UCSD-AML1 (cell line): ENCODE results near the gene STRIT1.
"Not testable (repeated sequence)": the region's sequence is repeated elsewhere in the genome, so short reads cannot be mapped to it uniquely, and the experiment has no call there.

ENCODE experiments used
- DNase-seq: peaks from one replicate; lab custom pipeline; 2025; ENCODE audit not compliant: unreplicated experiment; lab: John Stamatoyannopoulos, UW

STRIT1 gene

DNA sequence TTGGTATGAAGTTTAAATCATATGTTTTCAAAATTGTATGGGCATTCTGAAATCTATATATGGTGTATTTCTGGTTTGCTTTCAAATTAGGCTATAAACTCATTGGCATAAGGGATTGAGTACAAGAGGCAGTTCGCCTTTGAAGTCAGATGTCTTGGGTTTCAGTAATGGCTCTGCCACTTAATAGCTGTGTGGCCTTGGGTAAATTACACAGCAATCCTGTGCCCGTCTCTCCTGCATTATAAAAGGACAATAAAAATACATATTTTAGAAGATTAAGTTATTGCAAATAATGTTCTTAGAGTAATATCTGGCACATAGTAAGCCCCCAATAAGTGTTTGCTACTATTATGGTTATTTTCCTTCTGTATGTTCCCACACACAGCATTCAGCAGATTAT is 20.4 kb upstream of the STRIT1 start:
- no peak for DNase-seq

DNA sequence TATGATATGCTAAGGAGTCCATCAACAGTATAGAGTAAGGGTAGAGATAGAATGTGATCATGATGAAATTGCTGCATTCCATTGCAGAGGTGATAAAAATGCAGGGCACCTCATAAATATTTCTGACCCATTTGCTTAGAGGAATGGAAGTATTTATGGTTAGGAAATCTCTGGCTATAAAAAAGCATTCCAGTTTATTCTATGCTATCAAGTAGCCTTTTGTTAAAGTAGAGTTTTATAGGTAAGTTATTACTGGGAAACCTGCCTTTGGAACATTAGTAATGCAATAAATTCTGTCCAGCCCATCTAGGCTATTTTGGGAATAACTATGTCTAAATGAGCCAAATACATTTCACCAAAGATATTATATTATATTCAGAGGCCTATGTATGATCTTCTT is 19.8 kb upstream of the STRIT1 start:
- DNase-seq = no peak

DNA sequence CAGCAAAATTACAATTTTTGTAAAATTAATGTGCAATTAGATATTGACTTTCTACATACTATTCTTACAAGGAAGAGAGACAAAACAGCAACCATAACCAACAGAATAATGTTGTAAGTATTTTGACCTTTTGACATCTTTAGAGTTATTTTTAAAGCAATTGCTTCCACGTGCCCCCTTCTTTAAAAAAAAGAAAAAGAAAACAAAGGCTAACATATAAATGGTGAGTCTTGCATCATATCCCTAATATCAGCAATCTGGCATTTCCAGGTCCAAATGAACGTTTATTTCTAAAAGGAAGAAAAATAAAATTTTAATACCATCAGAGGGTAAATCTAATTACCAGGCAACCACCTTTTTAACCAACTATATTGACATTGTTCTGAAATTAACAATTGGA is 19.3 kb upstream of the STRIT1 start:
- no peak for DNase-seq

DNA sequence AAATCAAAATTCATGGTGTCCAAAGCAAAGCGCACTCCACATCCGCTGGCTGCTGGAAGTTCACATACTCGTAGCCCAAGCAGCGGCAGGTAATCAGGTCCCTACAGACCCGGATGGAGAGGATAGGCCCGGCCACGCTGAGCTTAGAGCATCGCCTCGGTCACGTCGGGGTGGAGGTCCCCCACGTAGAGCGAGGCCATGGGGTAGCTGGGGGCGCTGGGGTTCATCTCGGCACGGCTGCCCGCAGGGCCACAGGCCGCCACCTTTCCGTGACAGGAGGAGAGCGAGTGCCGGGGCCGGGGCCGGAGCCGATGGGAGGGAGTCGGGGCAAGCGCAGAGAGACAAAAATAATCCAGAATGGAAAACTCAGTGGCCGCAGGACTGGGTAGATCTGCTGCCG is 16.1 kb upstream of the STRIT1 start:
- DNase-seq = no peak

DNA sequence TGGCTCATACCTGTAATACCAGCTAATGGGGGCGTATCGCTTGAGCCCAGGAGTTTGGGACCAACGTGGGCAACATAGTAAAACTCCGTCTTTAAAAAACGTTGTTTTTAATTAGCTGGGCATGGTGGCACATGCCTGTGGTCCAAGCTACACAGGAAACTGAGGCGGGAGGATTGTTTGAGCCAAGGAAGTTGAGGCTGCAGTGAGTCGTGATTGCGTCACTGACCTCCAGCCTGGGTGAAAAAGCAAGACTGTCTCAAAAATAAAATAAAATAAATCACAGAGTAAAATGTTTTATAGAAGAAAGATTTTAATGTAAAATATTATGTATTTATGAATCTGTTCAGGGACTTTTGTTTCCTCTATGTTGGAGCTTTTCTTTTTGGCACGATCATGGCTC is 15.3 kb upstream of the STRIT1 start:
- DNase-seq = no peak

DNA sequence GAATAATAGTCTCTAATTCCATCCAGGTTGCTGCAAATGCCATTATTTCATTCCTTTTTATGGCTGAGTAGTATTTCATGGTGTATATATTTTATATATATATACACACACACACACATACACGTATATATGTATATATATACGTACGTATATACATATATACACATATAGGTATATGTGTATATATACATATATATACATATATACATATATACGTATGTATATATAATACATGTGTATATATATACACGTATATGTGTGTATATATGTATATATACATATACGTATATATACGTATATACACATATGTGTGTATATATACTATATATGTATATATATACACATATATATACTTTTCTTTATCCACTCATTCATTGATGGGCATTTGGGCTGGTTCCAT is 13.7 kb upstream of the STRIT1 start:
- DNase-seq = no peak

DNA sequence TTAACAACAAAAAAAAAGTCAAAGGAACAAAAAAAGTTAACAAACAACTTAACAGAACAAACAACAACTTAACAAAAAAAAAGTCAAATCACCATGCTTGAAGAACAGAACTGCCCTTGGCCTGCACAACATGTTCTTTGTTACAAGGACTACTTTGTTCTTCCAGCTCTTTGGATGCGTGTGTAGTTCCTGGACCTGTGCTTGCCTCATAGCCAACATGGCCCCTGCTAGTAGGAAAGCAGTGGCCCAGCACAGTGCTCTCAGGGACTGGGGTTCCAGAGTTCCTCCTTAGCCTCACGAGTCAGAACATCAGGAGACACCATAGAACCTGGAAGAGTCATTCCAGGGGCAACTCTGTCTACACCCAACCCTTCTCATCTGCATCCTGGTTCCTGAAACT is 10.9 kb upstream of the STRIT1 start:
- no peak for DNase-seq

DNA sequence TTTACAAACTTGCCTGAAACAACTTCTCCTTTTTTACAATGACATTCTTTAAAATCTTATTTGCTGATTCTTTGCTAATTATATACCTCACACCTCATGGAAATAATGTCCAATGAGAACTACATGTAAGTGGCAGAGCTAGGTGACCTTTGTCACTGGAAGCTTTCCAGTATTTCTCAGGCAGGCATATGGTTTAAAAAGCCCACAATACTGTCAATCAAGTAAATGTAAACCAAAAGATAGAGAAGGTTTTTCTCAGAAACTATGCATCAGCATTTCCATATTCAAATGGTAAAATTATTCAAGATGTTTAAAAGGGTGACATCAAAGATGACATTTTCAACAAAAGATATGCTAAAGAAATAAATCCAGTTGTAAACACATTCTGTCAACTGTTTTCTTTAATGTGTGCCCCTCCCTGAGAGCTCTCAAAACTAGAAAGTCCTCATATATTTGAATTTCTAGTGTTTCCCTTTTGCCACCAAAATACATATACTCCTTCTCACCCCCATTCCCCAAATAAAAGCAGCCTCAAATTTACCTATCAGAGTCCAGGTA is 10.1 kb upstream of the STRIT1 start:
- DNase-seq = no peak

DNA sequence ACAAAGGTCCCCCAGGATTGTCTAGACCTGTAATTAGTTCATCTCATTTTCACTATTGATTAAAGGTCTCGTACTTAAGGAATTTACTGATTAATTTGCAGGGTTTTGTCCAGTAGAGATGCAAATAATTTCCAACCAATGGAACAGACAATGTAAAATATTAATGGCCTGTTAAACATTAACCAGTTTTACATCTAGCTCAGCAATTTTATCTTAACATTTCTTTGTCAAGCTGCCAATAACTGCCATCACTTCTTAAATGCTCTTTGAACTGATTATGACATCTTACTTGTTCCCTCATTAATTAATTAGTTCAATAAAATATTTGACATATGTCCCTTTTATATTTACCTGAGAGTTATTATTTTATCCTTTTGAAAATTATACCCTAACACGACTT is 9.4 kb upstream of the STRIT1 start:
- no peak for DNase-seq

DNA sequence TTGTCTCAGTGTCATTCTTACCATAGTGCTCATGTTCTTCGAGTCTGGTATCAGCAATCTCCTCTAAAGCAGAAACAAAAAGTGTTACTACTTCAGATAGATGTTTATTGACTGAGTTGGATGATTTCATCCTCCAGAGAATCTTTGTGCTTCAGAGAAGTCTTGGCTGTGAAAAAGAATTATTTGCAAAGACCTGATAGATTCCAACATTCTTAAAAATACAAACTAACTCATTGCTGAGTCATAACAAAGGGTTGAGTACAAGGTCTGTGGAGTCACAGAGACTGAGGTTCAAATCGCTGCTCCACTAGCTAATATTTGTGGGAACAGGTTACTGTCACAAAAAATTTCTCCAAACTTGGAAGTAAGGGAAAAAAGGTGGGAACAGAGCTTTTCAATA is 9.0 kb upstream of the STRIT1 start:
- DNase-seq = no peak

DNA sequence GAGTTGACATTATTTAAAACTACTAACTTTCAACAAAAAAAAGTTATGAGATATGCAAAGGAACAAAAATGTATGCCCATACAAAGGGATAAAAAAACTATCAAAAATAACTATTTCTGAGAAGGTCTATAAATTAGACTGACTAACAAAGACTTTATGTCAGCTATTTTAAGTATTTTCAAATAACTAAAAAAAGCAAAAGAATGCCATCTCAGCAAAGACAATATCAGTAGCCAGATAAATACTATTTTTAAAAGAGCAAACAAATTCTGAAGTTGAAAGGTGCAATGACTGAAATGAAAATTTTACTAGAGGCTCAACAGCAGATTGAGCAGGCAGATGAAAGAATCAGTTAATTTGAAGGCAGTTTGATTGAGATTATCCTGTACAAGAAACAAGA is 3.6 kb upstream of the STRIT1 start:
- no peak for DNase-seq

DNA sequence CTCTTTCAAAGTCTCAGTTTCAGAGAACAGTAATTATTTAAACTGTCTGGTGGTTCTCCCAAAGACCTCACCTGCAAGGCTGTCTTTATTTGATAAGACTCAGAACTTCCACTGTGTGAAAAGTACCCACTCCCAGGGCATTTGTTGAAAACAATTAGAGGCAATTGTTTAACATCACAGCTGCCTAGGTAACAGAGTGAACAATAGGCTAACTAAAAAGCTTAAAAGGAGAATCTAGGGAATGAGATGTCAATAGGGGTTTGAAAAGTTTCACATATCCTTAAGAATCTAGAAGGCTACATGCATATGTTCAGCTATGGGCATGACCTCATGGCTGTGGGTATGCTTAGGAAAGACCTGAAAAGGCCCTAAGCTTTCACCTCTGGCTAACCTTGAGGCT is 2.9 kb upstream of the STRIT1 start:
- DNase-seq = no peak

DNA sequence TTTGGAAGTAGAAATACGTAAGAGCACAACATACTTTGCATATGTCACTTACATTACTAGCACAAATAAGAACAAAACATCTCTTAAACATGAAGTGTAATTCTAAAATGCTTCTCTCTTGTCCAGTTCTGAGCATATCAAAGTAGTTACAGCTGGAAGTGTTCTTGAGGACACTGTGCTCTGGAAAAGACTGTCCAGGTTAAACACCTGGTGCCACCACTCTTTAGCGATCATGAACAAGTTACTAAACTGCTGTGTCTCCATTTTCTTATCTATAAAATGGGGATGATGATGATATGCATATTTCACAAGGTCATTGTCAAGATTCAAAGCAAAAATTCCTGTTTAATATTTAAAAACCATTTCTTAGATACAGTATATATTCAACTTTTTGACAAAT is 790 bp downstream of the STRIT1 start:
- no peak for DNase-seq

DNA sequence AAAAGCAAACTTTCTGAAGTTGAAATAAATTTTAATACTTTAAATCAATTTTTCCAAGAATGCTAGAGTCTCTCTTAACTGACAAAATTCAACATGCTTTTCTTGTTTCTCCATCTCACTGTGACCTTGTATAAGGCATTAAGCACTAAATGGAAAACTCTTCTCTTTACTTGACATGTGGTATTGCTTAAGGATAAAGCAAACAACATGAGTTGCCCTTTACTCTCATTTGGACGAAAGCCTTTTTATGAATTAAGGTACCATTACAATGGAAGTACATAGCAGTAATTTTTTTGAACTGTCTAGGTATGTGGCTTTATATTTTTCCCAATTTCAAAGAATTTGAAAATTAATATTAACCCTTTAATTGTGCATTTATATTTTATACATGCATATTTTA is 1.4 kb downstream of the STRIT1 start:
- DNase-seq = no peak

DNA sequence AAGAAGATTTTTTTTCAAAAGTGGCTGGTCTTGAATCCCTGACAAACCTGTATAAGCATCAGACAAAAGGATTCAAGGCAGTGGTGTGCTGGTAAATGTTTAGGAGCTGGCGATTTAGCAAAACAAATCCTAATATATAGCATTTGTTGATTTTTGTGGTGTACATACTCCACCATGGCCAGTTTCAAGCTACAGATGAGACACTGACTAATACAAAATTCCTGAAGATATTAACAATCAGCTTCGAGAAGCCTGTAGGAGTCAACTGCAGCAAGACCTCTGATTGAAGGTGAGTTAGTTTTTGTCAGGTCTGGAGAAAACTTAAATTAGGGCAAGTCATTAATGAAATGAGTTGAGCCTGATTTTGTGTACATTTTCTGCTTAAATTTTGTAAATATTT is 6.7 kb downstream of the STRIT1 start:
- no peak for DNase-seq

DNA sequence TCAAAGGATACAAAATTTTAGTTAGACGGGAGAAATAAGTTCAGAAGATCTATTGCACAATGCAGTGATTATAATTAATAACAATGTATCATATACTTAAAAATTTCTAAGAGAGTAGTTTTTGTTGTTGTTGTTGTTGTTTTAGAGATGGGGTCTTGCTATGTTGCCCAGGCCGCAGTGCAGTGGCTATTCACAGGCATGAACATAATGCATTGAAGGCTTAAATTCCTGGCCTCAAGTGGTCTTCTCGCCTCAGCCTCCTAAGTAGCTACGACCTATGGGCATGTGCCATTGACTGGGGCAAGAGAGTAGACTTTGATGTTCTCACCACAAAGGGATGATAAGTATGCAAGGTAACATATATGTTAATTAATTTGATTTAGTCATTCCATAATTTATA is 7.5 kb downstream of the STRIT1 start:
- DNase-seq = no peak

DNA sequence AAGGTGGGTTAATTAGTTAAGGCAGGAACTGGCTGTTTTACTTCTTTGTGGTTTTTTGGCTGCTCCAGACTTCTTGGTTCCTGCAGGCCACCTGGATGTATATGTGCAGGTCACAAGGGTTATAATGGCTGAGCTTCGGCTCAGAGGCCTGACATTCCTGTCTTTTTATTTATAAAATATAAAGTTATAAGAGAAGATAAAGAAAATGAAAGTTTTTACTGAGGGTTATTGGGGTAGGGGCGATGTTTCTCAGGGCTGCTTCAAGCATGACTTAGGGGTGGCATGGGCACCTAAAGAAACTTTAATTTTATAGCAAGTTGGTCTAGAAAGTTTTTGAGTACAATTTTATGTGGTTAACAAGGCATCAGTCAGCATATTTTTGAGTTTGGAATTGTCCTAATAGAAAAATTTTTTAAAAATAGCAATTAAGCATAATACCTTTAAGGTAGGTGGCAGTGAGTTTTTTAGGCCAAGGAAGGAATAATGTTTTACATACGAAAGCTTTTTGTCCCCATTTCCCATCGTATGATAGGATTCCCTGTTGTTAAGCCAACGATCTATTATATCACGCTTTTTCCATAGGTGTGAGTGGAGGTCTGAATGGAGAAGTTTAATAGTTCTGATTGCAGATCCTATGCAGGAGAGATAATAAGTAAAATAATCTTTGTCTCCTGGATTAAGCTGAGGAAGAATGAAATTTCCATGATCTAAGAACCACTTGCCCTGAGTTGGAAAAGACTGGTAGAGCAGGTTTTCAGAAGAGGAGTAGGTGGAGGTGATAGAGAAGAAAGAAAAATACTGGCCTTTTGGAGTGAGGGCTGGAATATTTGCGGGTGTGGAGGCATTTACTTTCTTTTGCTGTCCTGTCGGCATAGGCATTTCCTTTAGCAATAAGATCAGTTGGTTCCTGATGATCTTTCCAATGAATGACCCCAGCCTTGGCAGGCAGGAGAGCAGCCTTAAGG is 10.1 kb downstream of the STRIT1 start:
- DNase-seq = no peak

DNA sequence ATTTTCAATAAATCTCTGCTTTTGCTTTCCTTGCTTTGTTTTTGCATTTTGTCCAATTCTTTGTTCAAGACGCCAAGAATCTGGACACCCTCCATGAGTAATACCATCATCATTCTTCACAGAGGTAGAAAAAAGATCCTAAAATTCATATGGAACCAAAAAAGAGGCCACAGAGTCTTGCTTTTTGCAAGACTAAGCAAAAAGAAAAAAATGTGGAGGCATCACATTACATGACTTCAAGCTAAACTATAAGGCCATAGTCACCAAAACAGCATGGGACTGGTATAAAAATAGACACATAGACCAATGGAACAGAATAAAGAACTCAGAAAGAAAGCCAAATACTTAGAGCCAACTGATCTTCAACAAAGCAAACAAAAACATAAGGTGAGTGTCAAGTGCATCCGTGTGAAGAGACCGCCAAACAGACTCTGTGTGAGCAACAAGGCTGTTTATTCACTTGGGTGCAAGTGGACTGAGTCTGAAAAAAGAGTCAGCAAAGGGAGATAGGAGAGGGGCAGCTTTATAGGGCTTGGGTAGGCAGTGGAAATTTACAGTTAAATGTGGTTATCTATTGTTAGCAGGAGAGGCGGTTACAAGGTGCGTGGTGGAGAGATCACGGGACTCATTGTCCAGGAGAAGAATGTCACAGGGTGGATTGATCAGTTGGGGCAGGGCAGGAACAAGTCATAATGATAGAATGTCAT is 10.9 kb downstream of the STRIT1 start:
- DNase-seq = no peak

DNA sequence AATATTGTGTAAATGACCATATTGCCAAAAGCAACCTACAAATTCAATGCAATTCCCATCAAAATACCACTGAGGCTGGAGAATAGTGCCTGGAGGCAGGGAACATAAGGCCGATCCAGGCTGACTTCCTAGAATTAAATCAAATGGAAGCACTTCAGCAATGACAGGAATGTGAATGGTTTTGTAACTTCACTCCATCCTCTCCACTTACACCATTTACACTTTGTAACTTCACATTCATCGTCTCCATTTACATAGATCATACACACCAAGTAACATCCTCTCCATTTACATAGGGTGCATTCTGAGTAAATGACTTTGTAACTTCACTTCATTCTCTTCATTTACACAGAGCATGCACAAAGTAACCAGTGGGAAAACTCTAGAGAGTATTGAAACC is 11.6 kb downstream of the STRIT1 start:
- DNase-seq = no peak

DNA sequence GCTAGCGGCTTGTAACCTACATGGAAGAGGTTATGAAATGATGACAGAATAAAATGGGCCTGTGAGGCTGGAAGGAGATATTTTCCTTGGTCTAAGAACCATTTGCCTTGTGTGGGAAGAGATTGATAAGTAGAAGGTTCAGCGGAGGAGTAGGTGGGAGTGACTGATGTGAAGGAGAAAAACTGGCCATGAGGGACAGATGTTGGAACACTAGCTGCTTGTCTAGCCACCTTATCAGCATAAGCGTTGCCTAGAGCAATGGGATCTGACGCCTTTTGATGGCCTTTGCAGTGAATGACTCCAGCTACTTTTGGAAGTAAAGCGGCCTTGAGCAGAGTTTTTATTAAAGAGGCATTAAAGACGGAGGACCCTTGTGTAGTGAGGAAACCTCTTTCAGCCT is 17.4 kb downstream of the STRIT1 start:
- DNase-seq = not testable (repeated sequence)

DNA sequence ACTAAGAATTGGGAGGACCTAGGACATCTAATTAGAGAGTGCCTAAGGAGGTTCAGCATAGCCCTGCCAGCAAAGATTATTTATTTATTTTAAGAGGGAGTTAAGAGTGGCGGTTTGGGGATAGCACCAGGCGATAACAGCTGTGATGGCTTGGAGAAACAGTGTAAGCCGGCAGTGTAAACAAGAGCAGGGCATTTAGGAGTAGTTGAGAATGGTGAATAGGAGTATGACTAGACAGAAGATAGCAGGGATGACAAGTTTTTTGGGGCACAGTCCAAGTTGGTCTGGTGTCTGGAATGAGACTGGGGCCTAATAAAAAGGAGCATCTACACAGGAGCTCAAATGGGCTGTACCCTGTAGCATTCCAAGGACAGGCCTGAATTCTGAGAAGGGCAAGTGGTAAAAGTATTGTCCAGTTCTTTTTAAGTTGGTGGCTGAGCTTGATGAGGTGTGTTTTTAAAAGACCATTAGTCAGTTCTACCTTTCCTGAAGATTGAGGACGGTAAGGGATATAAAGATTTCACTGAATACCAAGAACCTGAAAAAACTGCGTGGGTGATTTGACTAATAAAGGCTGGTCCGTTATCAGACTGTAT is 18.2 kb downstream of the STRIT1 start:
- not testable (repeated sequence) for DNase-seq

DNA sequence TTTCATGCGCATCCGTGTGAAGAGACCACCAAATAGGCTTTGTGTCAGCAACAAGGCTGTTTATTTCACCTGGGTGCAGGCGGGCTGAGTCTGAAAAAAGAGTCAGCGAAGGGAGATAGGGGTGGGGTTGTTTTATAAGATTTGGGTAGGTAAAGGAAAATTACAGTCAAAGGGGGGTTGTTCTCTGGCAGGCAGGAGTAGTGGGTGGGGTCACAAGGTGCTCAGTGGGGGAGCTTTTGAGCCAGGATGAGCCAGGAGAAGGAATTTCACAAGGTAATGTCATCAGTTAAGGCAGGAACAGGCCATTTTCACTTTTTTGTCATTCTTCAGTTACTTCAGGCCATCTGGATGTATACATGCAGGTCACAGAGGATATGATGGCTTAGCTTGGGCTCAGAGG is 19.0 kb downstream of the STRIT1 start:
- not testable (repeated sequence) for DNase-seq
